Liver (tissue), 9 donors: ENCODE results near the gene LECT2. TPM values are rescaled to one million over a fixed set of nuclear protein-coding genes. Genes with fewer than 3 reads are reported as not detected.

Experiments used
- DNase-seq: peaks from one replicate; pipeline ENCODE4 v3.0.0-alpha.2; 2017; ENCODE audit warnings: low spot score
- H3K27ac ChIP-seq, 2 donors: one replicate each; pipeline ENCODE4 v1.7.0; 2013; ENCODE audit warnings: inconsistent platforms in 2 of 2, low read length in 2 of 2, control low read depth in 1 of 2, low read depth in 1 of 2, mild to moderate bottlenecking in 1 of 2
- H3K27me3 ChIP-seq, 4 donors: one replicate each; pipeline versions ENCODE4 v1.6.1 to v1.7.0; 2013; ENCODE audit warnings: low read length in 3 of 4, inconsistent platforms in 1 of 4, mild to moderate bottlenecking in 1 of 4, moderate library complexity in 1 of 4; ENCODE audit not compliant: control insufficient read depth in 4 of 4, insufficient read depth in 4 of 4
- H3K36me3 ChIP-seq, 4 donors: one replicate each; pipeline versions ENCODE4 v1.6.1 to v1.7.0; 2013; ENCODE audit warnings: low read length in 3 of 4, mild to moderate bottlenecking in 3 of 4, low read depth in 1 of 4, moderate library complexity in 1 of 4; ENCODE audit not compliant: control insufficient read depth in 4 of 4, insufficient read depth in 3 of 4
- H3K4me1 ChIP-seq, 4 donors: one replicate each; pipeline versions ENCODE4 v1.6.1 to v1.7.0; 2013; ENCODE audit warnings: low read length in 3 of 4, mild to moderate bottlenecking in 3 of 4, moderate library complexity in 1 of 4; ENCODE audit not compliant: control insufficient read depth in 4 of 4, insufficient read depth in 4 of 4
- H3K4me3 ChIP-seq, 3 donors: one replicate each; pipeline versions ENCODE4 v1.6.1 to v1.7.0; 2013; ENCODE audit warnings: low read length in 3 of 3, control low read depth in 1 of 3, low read depth in 1 of 3, mild to moderate bottlenecking in 1 of 3
- H3K9ac ChIP-seq, 2 donors: one replicate each; pipeline ENCODE4 v1.7.0; 2013; ENCODE audit warnings: low read length in 2 of 2, mild to moderate bottlenecking in 2 of 2, moderate library complexity in 2 of 2, control low read depth in 1 of 2, low read depth in 1 of 2
- H3K9me3 ChIP-seq, 4 donors: one replicate each; pipeline versions ENCODE4 v1.6.1 to v1.7.0; 2013; ENCODE audit warnings: low read length in 3 of 4; ENCODE audit not compliant: control insufficient read depth in 4 of 4
- ATF3 ChIP-seq: IDR thresholded peaks from 2 replicates; pipeline ENCODE4 v1.6.1; 2016; ENCODE audit warnings: antibody characterized with exemption
- CTCF ChIP-seq: fragments of 150-350 bp; IDR thresholded peaks from 2 replicates; pipeline ENCODE4 v1.5.1; 2017; ENCODE audit warnings: improper control_type of control experiment, low read depth, low read length; ENCODE audit not compliant: missing input control
- EGR1 ChIP-seq, 2 donors: IDR thresholded peaks; 2 replicates each; pipeline ENCODE4 v1.6.1; 2016 to 2018; ENCODE audit warnings: antibody characterized with exemption in 2 of 2, low read depth in 2 of 2
- FOXA1 ChIP-seq: IDR thresholded peaks from 2 replicates; pipeline ENCODE4 v1.6.1; 2016; ENCODE audit warnings: antibody characterized with exemption
- FOXA2 ChIP-seq: IDR thresholded peaks from 2 replicates; pipeline ENCODE4 v1.6.1; 2016; ENCODE audit warnings: antibody characterized with exemption
- GABPA ChIP-seq, 2 donors: IDR thresholded peaks in 1 of 2; conservative IDR thresholded peaks in 1 of 2; 2 replicates each; pipeline ENCODE4 v1.6.1; 2016; ENCODE audit warnings: antibody characterized with exemption in 2 of 2, mild to moderate bottlenecking in 1 of 2, moderate library complexity in 1 of 2
- HNF4A ChIP-seq, 2 donors: conservative IDR thresholded peaks; 2 replicates each; pipeline ENCODE4 v1.6.1; 2016; ENCODE audit warnings: antibody characterized with exemption in 2 of 2, mild to moderate bottlenecking in 2 of 2
- HNF4G ChIP-seq: IDR thresholded peaks from 2 replicates; pipeline ENCODE4 v1.6.1; 2016; ENCODE audit warnings: antibody characterized with exemption
- JUND ChIP-seq, 2 donors: IDR thresholded peaks; 2 replicates each; pipeline ENCODE4 v1.6.1; 2016; ENCODE audit warnings: antibody characterized with exemption in 2 of 2
- MAX ChIP-seq: IDR thresholded peaks from 2 replicates; pipeline ENCODE4 v1.6.1; 2016; ENCODE audit warnings: antibody characterized with exemption
- NR2F2 ChIP-seq: IDR thresholded peaks from 2 replicates; pipeline ENCODE4 v1.6.1; 2016; ENCODE audit warnings: antibody characterized with exemption
- RAD21 ChIP-seq, 2 donors: IDR thresholded peaks; 2 replicates each; pipeline ENCODE4 v1.6.1; 2016; ENCODE audit warnings: antibody characterized with exemption in 2 of 2, mild to moderate bottlenecking in 2 of 2
- REST ChIP-seq: IDR thresholded peaks from 2 replicates; pipeline ENCODE4 v1.6.1; 2016; ENCODE audit warnings: antibody characterized with exemption, mild to moderate bottlenecking
- RXRA ChIP-seq, 2 donors: IDR thresholded peaks; 2 replicates each; pipeline ENCODE4 v1.6.1; 2017 to 2018; ENCODE audit warnings: antibody characterized with exemption in 2 of 2, mild to moderate bottlenecking in 1 of 2
- SP1 ChIP-seq: IDR thresholded peaks from 2 replicates; pipeline ENCODE4 v1.6.1; 2018; ENCODE audit warnings: antibody characterized with exemption, mild to moderate bottlenecking
- TAF1 ChIP-seq: conservative IDR thresholded peaks from 2 replicates; pipeline ENCODE4 v1.6.1; 2016; ENCODE audit warnings: antibody characterized with exemption, mild to moderate bottlenecking
- YY1 ChIP-seq: IDR thresholded peaks from 2 replicates; pipeline ENCODE4 v1.6.1; 2016; ENCODE audit warnings: antibody characterized with exemption, mild to moderate bottlenecking
- ZBTB33 ChIP-seq: IDR thresholded peaks from 2 replicates; pipeline ENCODE4 v1.6.1; 2016; ENCODE audit warnings: antibody characterized with exemption
- WGBS: extraction: QIAGEN DNeasy Blood & Tissue Kit; methylation state at CpG from one replicate; pipeline ENCODE4 v1.1.7; 2013; 5-methylcytosine and 5-hydroxymethylcytosine counted together
- polyA plus RNA-seq, 2 donors: library from polyadenylated mRNA; stranded (reverse) in 1 of 2; unstranded in 1 of 2; fragments of 200-250 nt in 1 of 2; fragments of >200 nt in 1 of 2; fragmentation: Nextera tagmentation in 1 of 2; extraction: Ambion mirVana in 1 of 2; gene quantifications; one replicate each; pipeline versions ENCODE4 v1.2.1 to v1.2.3, GENCODE V29; 2013 to 2015
- total RNA-seq, 2 donors: library from RNA; depleted of rRNA; stranded (reverse); fragments of >200 nt; gene quantifications; one replicate each; pipeline ENCODE4 v1.2.3, GENCODE V29; 2014
- donor health status: healthy.
- donor health status: healthy.
- donor health status: healthy.
- donor health status: healthy.
- donor health status: healthy.

Gene LECT2
- total and polyA plus RNA-seq, 4 donors: 27.4 to 93.8 (median 81.1) TPM

- TF ChIP-seq EGR1 (IDR thresholded peaks at IDR 0.05; ENCODE audit: low read depth in 2 of 2) (no peak), GABPA (IDR thresholded peaks at IDR 0.05 in 1 of 2, conservative IDR thresholded peaks at IDR 0.05 in 1 of 2) (no peak), YY1 (no peak), HNF4G (no peak), TAF1 (no peak), FOXA2 (no peak)
Measured at GRCh38 chr5:135978212-135978631, 23.4 kb upstream of the LECT2 start (continued).

GRCh38 chr5:135977375-135977928 is 22.7 kb upstream of the LECT2 start:
- Histone ChIP-seq H3K9ac (peak overlapping the region in 1 of 2 donors; percentile 15), H3K27ac (peak overlapping the region; percentile 79 to 87), H3K4me1 (peaks cover 13 to 59% (median 41%) of the 10 kb centered on the region in 4 donors), H3K27me3 (no peaks in the 10 kb centered on the region), H3K9me3 (no peaks in the 10 kb centered on the region), H3K36me3 (no peaks in the 10 kb centered on the region), H3K4me3 (no peak overlapping the region)
- WGBS: 10% methylated on average over 17 of the region's 17 CpGs
- TF ChIP-seq YY1 (peak; percentile 92), EGR1 (IDR thresholded peaks at IDR 0.05; ENCODE audit: low read depth in 2 of 2) (peak; percentile 68 to 84), ATF3 (peak; percentile 94), RAD21 (IDR thresholded peaks at IDR 0.05) (peak; percentile 87 to 97), NR2F2 (no peak), MAX (peak; percentile 87), RXRA (IDR thresholded peaks at IDR 0.05) (peak; percentile 89 to 95), SP1 (peak; percentile 95), JUND (IDR thresholded peaks at IDR 0.05) (peak; percentile 89 to 95), CTCF (peak; percentile 93), HNF4G (peak; percentile 84), FOXA2 (peak; percentile 60), TAF1 (no peak), FOXA1 (peak; percentile 44), ZBTB33 (peak; percentile 88), REST (peak; percentile 56), HNF4A (conservative IDR thresholded peaks at IDR 0.05) (peak; percentile 89 to 93), GABPA (IDR thresholded peaks at IDR 0.05 in 1 of 2, conservative IDR thresholded peaks at IDR 0.05 in 1 of 2) (no peak)
- peak; percentile 75 for DNase-seq
